AG20443 (cell line): Measurements from ENCODE around the gene NFATC3.
A peak's percentile ranks its signal among the peaks of the same experiment; 100 is the strongest.
"Not testable (repeated sequence)": the region's sequence is repeated elsewhere in the genome, so short reads cannot be mapped to it uniquely, and the experiment has no call there.

ENCODE experiments used
- DNase-seq: peaks from one replicate; pipeline ENCODE4 v3.0.0; 2012; ENCODE audit warnings: low spot score, mixed read lengths

The NFATC3 gene

GRCh38 chr16:68120496-68120895 is 35.3 kb downstream of the NFATC3 start:
- DNase-seq: not testable (repeated sequence)

- no peak for DNase-seq
Measured at GRCh38 chr16:68126395-68126794, 41.2 kb downstream of the NFATC3 start.

- DNase-seq: no peak
Measured at GRCh38 chr16:68128577-68129305, 43.6 kb downstream of the NFATC3 start.

GRCh38 chr16:68130520-68130919 is 45.4 kb downstream of the NFATC3 start:
- DNase-seq: no peak

GRCh38 chr16:68131813-68132706 is 46.9 kb downstream of the NFATC3 start:
- DNase-seq: no peak

GRCh38 chr16:68133000-68133399 is 47.8 kb downstream of the NFATC3 start:
- not testable (repeated sequence) for DNase-seq

GRCh38 chr16:68134644-68135043 is 49.5 kb downstream of the NFATC3 start:
- DNase-seq: no peak

GRCh38 chr16:68136515-68136914 is 51.3 kb downstream of the NFATC3 start:
- DNase-seq: no peak

GRCh38 chr16:68144008-68144407 is 58.8 kb downstream of the NFATC3 start:
- no peak for DNase-seq

- DNase-seq: peak; percentile 20
Measured at GRCh38 chr16:68146585-68146984, 61.4 kb downstream of the NFATC3 start.

- DNase-seq: no peak
Measured at GRCh38 chr16:68147444-68147843, 62.3 kb downstream of the NFATC3 start.

- DNase-seq: no peak
Measured at GRCh38 chr16:68149596-68149995, 64.4 kb downstream of the NFATC3 start.

- DNase-seq: no peak
Measured at GRCh38 chr16:68155425-68155824, 70.3 kb downstream of the NFATC3 start.

GRCh38 chr16:68162413-68162812 is 77.2 kb downstream of the NFATC3 start:
- DNase-seq: no peak

GRCh38 chr16:68163275-68163674 is 78.1 kb downstream of the NFATC3 start:
- DNase-seq: not testable (repeated sequence)

- no peak for DNase-seq
Measured at GRCh38 chr16:68166264-68166663, 81.1 kb downstream of the NFATC3 start.

GRCh38 chr16:68179196-68179795 is 94.1 kb downstream of the NFATC3 start:
- peak; percentile 24 for DNase-seq

GRCh38 chr16:68179855-68180254 is 94.7 kb downstream of the NFATC3 start:
- DNase-seq: no peak

- DNase-seq: no peak
Measured at GRCh38 chr16:68183046-68183445, 97.9 kb downstream of the NFATC3 start.

GRCh38 chr16:68186877-68187276 is 101.7 kb downstream of the NFATC3 start:
- DNase-seq: no peak

- DNase-seq: no peak
Measured at GRCh38 chr16:68187505-68187904, 102.3 kb downstream of the NFATC3 start.

- no peak for DNase-seq
Measured at GRCh38 chr16:68188170-68188569, 103.0 kb downstream of the NFATC3 start.

- DNase-seq: no peak
Measured at GRCh38 chr16:68190081-68190480, 104.9 kb downstream of the NFATC3 start.
